HEK293 (cell line): ENCODE measurements around the gene MTUS2.

Source experiments
- CTCF ChIA-PET: fragments of 350-600 bp; formaldehyde crosslinking; extraction: SDS; loops from one replicate; lab custom pipeline; 2021; ENCODE audit warnings: antibody characterized with exemption; lab: Yijun Ruan, JAX
- POLR2A ChIA-PET: fragments of 300-600 bp; formaldehyde crosslinking; extraction: SDS; loops from one replicate; lab custom pipeline; 2020; ENCODE audit warnings: antibody characterized with exemption, inconsistent platforms; lab: Yijun Ruan, JAX
- H3K27ac ChIP-seq: fragments of 200-500 bp; sonication (Bioruptor generic); 2 replicates; pipeline ENCODE4 v1.5.1; 2014; ENCODE audit warnings: low read depth, low read length, control low read depth, inconsistent platforms; ENCODE audit errors: extremely low read depth
- H3K36me3 ChIP-seq, 2 experiments: fragments of 200-500 bp in 1 of 2; sonication (Bioruptor generic) in 1 of 2; 1 replicate in 1 of 2; 2 replicates in 1 of 2; pipeline ENCODE4 v1.5.1; 2014 to 2017; ENCODE audit warnings: inconsistent platforms in 2 of 2, low read length in 2 of 2; ENCODE audit not compliant: control insufficient read depth in 2 of 2, insufficient read depth in 1 of 2
- H3K4me1 ChIP-seq: fragments of 200-500 bp; sonication (Bioruptor generic); 2 replicates; pipeline ENCODE4 v1.5.1; 2014; ENCODE audit warnings: mild to moderate bottlenecking, low read length, inconsistent platforms; ENCODE audit not compliant: control insufficient read depth, insufficient read depth
- H3K4me3 ChIP-seq: 2 replicates; pipeline ENCODE4 v1.5.1; 2011; ENCODE audit warnings: low read depth, mild to moderate bottlenecking, control low read depth, low read length, moderate library complexity
- H3K9me3 ChIP-seq: fragments of 200-500 bp; sonication (Bioruptor generic); 2 replicates; pipeline ENCODE4 v1.5.1; 2014; ENCODE audit warnings: low read depth, low read length, inconsistent platforms; ENCODE audit not compliant: control insufficient read depth, insufficient read depth
- FEZF1 ChIP-seq: fragments of 450-650 bp; formaldehyde crosslinking; IDR thresholded peaks from 2 replicates; pipeline ENCODE4 v1.5.1; 2016; ENCODE audit warnings: missing biosample characterization, missing genetic modification characterization
- GLIS2 ChIP-seq: fragments of 450-650 bp; formaldehyde crosslinking; IDR thresholded peaks from 2 replicates; pipeline ENCODE4 v1.5.1; 2016; ENCODE audit warnings: missing biosample characterization, missing genetic modification characterization
- HOXD13 ChIP-seq: sonication (generic); formaldehyde crosslinking; IDR thresholded peaks from 2 replicates; pipeline ENCODE4 v1.8.0; 2022; ENCODE audit warnings: missing genetic modification reagents, borderline replicate concordance
- KLF9 ChIP-seq: fragments of 450-650 bp; formaldehyde crosslinking; IDR thresholded peaks from 2 replicates; pipeline ENCODE4 v1.5.1; 2016; ENCODE audit warnings: missing biosample characterization, missing genetic modification characterization, low read depth
- ZBTB8A ChIP-seq: fragments of 450-650 bp; formaldehyde crosslinking; IDR thresholded peaks from 2 replicates; pipeline ENCODE4 v1.5.1; 2016; ENCODE audit warnings: missing biosample characterization, missing genetic modification characterization
- ZIC2 ChIP-seq: fragments of 450-650 bp; formaldehyde crosslinking; IDR thresholded peaks from 2 replicates; pipeline ENCODE4 v1.5.1; 2016; ENCODE audit warnings: missing biosample characterization, missing genetic modification characterization
- ZNF138 ChIP-seq: fragments of 450-650 bp; formaldehyde crosslinking; IDR thresholded peaks from 2 replicates; pipeline ENCODE4 v1.5.1; 2016; ENCODE audit warnings: missing biosample characterization, missing genetic modification characterization, borderline replicate concordance
- ZNF155 ChIP-seq: fragments of 450-650 bp; formaldehyde crosslinking; IDR thresholded peaks from 2 replicates; pipeline ENCODE4 v1.5.1; 2016; ENCODE audit warnings: missing biosample characterization, missing genetic modification characterization
- ZNF23 ChIP-seq: fragments of 450-650 bp; formaldehyde crosslinking; IDR thresholded peaks from 2 replicates; pipeline ENCODE4 v1.5.1; 2016; ENCODE audit warnings: missing biosample characterization, missing genetic modification characterization, borderline replicate concordance
- ZNF555 ChIP-seq: fragments of 450-650 bp; formaldehyde crosslinking; conservative IDR thresholded peaks from 2 replicates; pipeline ENCODE4 v1.5.1; 2017; ENCODE audit warnings: missing biosample characterization, mild to moderate bottlenecking, missing genetic modification characterization, inconsistent platforms
- ZNF558 ChIP-seq: fragments of 450-650 bp; formaldehyde crosslinking; IDR thresholded peaks from 2 replicates; pipeline ENCODE4 v1.5.1; 2016; ENCODE audit warnings: missing biosample characterization, missing genetic modification characterization
- ZNF585B ChIP-seq: fragments of 450-650 bp; formaldehyde crosslinking; IDR thresholded peaks from 2 replicates; pipeline ENCODE4 v1.5.1; 2016; ENCODE audit warnings: missing biosample characterization, missing genetic modification characterization
- ZNF600 ChIP-seq: fragments of 450-650 bp; formaldehyde crosslinking; IDR thresholded peaks from 2 replicates; pipeline ENCODE4 v1.5.1; 2016; ENCODE audit warnings: missing biosample characterization, missing genetic modification characterization
- ZNF654 ChIP-seq: fragments of 450-650 bp; formaldehyde crosslinking; IDR thresholded peaks from 2 replicates; pipeline ENCODE4 v1.5.1; 2016; ENCODE audit warnings: low read depth, missing biosample characterization, missing genetic modification characterization
- ZNF664 ChIP-seq: fragments of 450-650 bp; formaldehyde crosslinking; IDR thresholded peaks from 2 replicates; pipeline ENCODE4 v1.5.1; 2016; ENCODE audit warnings: missing biosample characterization, missing genetic modification characterization
- ZNF777 ChIP-seq: fragments of 450-650 bp; formaldehyde crosslinking; IDR thresholded peaks from 2 replicates; pipeline ENCODE4 v1.5.1; 2017; ENCODE audit warnings: missing biosample characterization, missing genetic modification characterization, borderline replicate concordance
- ZNF792 ChIP-seq: fragments of 450-650 bp; formaldehyde crosslinking; IDR thresholded peaks from 2 replicates; pipeline ENCODE4 v1.5.1; 2016; ENCODE audit warnings: missing biosample characterization, missing genetic modification characterization
- ZNF830 ChIP-seq: fragments of 450-650 bp; IDR thresholded peaks from 2 replicates; pipeline ENCODE4 v1.5.0; 2018; ENCODE audit warnings: missing biosample characterization, missing genetic modification characterization, low read depth, mild to moderate bottlenecking, moderate library complexity
- TF ChIP-seq, protein P1 (sequence below): fragments of 450-650 bp; formaldehyde crosslinking; IDR thresholded peaks from 2 replicates; pipeline ENCODE4 v1.5.1; 2016; ENCODE audit warnings: missing biosample characterization, missing genetic modification characterization
- TF ChIP-seq, protein P2 (sequence below): fragments of 450-650 bp; formaldehyde crosslinking; IDR thresholded peaks from 2 replicates; pipeline ENCODE4 v1.5.1; 2017; ENCODE audit warnings: missing biosample characterization, missing genetic modification characterization
- TF ChIP-seq, protein P3 (sequence below): fragments of 450-650 bp; formaldehyde crosslinking; IDR thresholded peaks from 2 replicates; pipeline ENCODE4 v1.5.1; 2016; ENCODE audit warnings: missing biosample characterization, missing genetic modification characterization
- TF ChIP-seq, protein P4 (sequence below): fragments of 450-650 bp; formaldehyde crosslinking; IDR thresholded peaks from 2 replicates; pipeline ENCODE4 v1.5.1; 2016; ENCODE audit warnings: missing biosample characterization, missing genetic modification characterization
- TF ChIP-seq, protein P5 (sequence below): fragments of 450-650 bp; formaldehyde crosslinking; IDR thresholded peaks from 2 replicates; pipeline ENCODE4 v1.5.1; 2017; ENCODE audit warnings: missing biosample characterization, missing genetic modification characterization
- TF ChIP-seq, protein P6 (sequence below): fragments of 450-650 bp; IDR thresholded peaks from 2 replicates; pipeline ENCODE4 v1.5.1; 2018; ENCODE audit warnings: missing biosample characterization, mild to moderate bottlenecking, missing genetic modification characterization

MTUS2 gene

DNA sequence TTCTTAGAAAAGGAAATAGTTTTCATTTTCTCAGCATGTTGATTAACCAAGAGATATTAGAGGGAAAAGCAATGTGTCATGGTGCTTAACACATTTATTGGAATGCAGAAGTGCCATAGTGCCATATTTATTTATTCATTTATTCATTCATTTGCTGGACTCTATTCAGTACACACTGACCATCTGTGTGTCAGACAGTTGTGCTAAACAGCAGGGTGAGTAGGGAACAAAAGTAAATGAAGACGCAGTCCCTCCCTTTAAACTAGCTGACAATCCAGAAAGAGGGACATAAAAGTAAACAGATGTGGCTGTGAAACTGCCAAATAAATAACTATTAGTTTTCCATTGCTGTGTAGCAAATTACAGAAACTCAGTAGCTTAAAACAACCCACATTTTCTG lies 323.7 kb downstream of the MTUS2 start (continued):
- TF ChIP-seq ZNF23 (tag by site-specific recombination) (no peak), ZNF585B (tag by site-specific recombination) (no peak), KLF9 (tag by site-specific recombination) (no peak), FEZF1 (tag by site-specific recombination) (no peak), ZNF138 (tag by site-specific recombination) (no peak), ZNF777 (tag by site-specific recombination) (no peak), GLIS2 (tag by site-specific recombination) (no peak)
- TF ChIP-seq, protein P1, sequence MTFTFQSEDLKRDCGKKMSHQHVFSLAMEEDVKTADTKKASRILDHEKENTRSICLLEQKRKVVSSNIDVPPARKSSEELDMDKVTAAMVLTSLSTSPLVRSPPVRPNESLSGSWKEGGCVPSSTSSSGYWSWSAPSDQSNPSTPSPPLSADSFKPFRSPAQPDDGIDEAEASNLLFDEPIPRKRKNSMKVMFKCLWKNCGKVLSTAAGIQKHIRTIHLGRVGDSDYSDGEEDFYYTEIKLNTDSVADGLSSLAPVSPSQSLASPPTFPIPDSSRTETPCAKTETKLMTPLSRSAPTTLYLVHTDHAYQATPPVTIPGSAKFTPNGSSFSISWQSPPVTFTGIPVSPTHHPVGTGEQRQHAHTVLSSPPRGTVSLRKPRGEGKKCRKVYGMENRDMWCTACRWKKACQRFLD (tag by site-specific recombination): no peak
- TF ChIP-seq, protein P2, sequence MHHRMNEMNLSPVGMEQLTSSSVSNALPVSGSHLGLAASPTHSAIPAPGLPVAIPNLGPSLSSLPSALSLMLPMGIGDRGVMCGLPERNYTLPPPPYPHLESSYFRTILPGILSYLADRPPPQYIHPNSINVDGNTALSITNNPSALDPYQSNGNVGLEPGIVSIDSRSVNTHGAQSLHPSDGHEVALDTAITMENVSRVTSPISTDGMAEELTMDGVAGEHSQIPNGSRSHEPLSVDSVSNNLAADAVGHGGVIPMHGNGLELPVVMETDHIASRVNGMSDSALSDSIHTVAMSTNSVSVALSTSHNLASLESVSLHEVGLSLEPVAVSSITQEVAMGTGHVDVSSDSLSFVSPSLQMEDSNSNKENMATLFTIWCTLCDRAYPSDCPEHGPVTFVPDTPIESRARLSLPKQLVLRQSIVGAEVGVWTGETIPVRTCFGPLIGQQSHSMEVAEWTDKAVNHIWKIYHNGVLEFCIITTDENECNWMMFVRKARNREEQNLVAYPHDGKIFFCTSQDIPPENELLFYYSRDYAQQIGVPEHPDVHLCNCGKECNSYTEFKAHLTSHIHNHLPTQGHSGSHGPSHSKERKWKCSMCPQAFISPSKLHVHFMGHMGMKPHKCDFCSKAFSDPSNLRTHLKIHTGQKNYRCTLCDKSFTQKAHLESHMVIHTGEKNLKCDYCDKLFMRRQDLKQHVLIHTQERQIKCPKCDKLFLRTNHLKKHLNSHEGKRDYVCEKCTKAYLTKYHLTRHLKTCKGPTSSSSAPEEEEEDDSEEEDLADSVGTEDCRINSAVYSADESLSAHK: no peak
- TF ChIP-seq, protein P3, sequence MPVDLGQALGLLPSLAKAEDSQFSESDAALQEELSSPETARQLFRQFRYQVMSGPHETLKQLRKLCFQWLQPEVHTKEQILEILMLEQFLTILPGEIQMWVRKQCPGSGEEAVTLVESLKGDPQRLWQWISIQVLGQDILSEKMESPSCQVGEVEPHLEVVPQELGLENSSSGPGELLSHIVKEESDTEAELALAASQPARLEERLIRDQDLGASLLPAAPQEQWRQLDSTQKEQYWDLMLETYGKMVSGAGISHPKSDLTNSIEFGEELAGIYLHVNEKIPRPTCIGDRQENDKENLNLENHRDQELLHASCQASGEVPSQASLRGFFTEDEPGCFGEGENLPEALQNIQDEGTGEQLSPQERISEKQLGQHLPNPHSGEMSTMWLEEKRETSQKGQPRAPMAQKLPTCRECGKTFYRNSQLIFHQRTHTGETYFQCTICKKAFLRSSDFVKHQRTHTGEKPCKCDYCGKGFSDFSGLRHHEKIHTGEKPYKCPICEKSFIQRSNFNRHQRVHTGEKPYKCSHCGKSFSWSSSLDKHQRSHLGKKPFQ (tag by site-specific recombination): no peak
- TF ChIP-seq, protein P4, sequence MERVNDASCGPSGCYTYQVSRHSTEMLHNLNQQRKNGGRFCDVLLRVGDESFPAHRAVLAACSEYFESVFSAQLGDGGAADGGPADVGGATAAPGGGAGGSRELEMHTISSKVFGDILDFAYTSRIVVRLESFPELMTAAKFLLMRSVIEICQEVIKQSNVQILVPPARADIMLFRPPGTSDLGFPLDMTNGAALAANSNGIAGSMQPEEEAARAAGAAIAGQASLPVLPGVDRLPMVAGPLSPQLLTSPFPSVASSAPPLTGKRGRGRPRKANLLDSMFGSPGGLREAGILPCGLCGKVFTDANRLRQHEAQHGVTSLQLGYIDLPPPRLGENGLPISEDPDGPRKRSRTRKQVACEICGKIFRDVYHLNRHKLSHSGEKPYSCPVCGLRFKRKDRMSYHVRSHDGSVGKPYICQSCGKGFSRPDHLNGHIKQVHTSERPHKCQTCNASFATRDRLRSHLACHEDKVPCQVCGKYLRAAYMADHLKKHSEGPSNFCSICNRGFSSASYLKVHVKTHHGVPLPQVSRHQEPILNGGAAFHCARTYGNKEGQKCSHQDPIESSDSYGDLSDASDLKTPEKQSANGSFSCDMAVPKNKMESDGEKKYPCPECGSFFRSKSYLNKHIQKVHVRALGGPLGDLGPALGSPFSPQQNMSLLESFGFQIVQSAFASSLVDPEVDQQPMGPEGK (tag by site-specific recombination): no peak

DNA sequence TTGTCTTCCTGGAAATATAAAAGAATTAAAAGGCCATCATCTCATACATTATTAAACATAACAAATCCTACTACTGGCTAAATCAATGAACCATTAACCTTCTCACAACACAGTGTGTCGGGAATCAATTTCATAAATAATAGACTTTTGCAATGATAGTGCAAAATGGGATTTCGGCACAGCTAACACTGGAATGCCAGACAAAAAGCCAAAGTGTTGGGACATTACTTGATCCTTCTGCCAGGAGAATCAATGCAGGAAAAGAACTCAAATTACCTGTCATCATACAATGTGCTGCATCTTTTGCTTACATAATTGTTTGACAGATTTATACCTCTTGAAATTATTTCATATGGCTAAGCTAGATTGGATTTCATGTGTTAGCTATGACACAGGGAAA lies 334.3 kb downstream of the MTUS2 start:
- CTCF ChIA-PET: no interaction called here
- H3K4me3 ChIP-seq: no peak overlapping the region
- H3K4me1 ChIP-seq: no peaks in the 10 kb centered on the region
- H3K27ac ChIP-seq: no peak overlapping the region
- POLR2A ChIA-PET: no interaction called here
- H3K9me3 ChIP-seq: no peaks in the 10 kb centered on the region
- TF ChIP-seq ZNF654 (tag by site-specific recombination) (no peak), ZNF558 (no peak), HOXD13 (CRISPR knock-in tag) (no peak), ZNF792 (no peak), ZNF585B (tag by site-specific recombination) (no peak), ZIC2 (tag by site-specific recombination) (no peak), ZBTB8A (tag by site-specific recombination) (no peak), ZNF600 (tag by site-specific recombination) (no peak), ZNF555 (tag by site-specific recombination) (no peak), ZNF155 (tag by site-specific recombination) (no peak), ZNF830 (tag by site-specific recombination) (no peak), ZNF664 (tag by site-specific recombination) (no peak)
- TF ChIP-seq, protein P5, sequence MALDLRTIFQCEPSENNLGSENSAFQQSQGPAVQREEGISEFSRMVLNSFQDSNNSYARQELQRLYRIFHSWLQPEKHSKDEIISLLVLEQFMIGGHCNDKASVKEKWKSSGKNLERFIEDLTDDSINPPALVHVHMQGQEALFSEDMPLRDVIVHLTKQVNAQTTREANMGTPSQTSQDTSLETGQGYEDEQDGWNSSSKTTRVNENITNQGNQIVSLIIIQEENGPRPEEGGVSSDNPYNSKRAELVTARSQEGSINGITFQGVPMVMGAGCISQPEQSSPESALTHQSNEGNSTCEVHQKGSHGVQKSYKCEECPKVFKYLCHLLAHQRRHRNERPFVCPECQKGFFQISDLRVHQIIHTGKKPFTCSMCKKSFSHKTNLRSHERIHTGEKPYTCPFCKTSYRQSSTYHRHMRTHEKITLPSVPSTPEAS (tag by site-specific recombination): no peak
- TF ChIP-seq, protein P6, sequence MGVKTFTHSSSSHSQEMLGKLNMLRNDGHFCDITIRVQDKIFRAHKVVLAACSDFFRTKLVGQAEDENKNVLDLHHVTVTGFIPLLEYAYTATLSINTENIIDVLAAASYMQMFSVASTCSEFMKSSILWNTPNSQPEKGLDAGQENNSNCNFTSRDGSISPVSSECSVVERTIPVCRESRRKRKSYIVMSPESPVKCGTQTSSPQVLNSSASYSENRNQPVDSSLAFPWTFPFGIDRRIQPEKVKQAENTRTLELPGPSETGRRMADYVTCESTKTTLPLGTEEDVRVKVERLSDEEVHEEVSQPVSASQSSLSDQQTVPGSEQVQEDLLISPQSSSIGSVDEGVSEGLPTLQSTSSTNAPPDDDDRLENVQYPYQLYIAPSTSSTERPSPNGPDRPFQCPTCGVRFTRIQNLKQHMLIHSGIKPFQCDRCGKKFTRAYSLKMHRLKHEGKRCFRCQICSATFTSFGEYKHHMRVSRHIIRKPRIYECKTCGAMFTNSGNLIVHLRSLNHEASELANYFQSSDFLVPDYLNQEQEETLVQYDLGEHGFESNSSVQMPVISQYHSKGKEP (tag by site-specific recombination): no peak
- TF ChIP-seq, all 188 proteins: peak for 0
- H3K36me3 ChIP-seq: no peaks in the 10 kb centered on the region
